CD4-positive, alpha-beta T cell treated with Interleukin-21 for 1 hour (primary cell): Measurements from ENCODE around the gene ZDHHC22.
A peak's percentile ranks its signal among the peaks of the same experiment; 100 is the strongest.

Experiments
- DNase-seq: peaks from one replicate; pipeline ENCODE4 v3.0.0-alpha.2; 2020

Gene ZDHHC22

DNA sequence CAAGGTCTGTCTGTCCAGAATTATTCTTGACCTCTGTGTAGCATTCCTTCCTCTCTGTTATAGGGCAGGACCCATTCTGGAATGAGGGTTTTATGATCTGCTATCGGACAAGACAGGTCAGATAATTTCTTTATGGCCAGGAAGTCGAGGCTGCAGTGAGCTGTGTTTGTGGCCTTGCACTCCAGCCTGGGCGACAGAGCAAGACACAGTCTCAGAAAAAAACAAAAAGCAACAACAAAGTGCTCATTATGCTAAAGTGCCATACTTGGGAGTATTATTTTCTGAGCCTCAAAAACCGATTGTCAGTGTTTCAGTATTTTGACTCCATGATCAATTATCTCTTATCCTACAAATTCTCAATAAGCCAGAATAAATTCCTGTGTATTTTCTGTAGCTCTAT, 39.4 kb downstream of the ZDHHC22 start:
- no peak for DNase-seq

DNA sequence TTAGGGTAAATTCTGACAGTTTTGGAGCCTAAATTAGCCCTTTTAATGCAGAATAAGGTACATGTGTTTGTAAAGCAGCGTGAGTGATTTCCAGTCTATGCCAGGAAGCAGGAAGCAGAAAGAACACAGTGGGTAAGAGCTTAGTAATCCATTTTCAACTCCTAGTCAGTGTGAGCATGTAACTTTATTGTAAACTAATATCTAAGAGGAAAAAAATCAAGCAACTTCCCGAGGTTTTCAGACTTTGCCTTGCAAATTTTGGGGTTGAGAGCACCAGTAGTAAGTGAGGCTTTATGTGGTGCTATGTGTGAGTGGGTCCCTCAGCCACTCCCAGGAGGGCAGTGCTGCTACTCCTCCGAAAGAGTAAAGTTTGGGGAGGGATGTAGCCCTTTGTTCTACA, 40.6 kb downstream of the ZDHHC22 start:
- no peak for DNase-seq

DNA sequence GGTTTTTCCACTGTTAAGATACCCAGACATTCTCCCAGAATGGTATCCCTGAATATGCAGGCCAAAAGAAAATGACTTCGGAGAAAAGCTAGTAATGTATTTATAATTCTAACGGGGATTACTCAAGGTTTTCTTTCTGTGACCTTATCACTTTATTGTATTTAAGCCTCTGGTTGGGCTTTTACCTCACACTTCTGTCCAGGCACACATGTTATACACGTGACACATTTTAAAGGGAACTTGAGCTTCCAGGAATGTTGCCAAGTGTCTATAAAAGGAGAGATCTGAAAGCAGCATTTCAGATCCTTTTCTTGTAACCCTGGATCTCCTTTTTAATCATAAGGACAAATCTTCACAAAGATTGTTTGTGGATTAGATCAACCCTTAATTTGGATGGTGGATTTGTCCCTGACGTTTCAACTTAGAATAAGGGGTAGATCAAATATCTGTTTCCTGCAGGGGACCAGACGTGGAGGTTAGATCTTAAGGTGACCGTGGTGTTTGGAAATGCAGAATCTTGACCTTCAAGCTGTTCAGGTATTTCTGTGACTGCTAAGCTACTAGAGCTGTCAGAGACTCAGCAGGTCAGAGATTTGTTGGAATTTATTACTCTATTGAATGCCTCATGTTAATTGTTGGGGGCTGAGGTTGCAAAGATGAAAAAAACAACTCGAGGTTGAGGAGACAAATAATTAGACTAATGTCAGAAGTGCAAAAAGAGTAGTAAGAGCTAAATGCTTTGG, 42.0 kb downstream of the ZDHHC22 start:
- no peak for DNase-seq

DNA sequence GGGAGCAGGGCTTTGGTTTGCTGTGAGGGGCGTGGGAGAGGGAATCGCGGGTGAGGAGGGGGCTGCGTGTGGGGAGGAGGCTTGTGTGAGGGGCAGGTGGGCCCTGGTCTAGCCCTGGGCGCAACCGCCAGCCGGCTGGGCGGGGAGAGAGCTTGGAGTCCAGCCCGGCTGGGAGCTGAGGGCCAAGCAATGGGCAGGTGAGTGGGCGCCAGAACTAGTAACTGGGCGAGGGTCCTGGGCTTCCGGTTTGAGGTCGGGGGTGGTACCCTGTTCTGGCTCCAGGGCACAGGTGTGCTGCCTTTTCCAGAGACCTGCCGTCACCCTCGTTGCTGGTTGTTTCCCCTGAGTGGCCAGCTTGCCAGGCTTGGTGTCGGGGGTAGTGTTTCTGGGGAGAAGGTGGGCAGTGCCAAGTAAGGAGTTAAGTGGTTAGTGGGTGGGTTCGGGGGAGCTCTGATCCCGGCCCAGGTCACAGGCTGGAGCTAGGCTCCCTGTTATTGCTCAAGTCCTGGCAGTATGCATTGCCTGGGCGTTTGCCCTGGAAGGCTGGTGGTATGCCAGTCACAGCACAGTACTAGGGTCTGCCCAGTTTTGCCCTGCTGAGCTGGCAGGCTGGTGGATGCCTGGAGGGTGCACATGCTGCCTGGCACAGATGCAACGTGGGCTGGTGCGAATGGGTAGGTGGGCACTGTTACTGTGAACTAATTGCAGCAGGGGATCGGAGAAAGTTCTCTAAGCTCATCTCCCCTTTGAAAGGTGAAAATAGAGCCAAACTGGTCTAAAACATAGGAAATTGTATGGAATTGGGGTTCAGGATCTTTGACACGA, 42.9 kb downstream of the ZDHHC22 start:
- peak; percentile 26 for DNase-seq

DNA sequence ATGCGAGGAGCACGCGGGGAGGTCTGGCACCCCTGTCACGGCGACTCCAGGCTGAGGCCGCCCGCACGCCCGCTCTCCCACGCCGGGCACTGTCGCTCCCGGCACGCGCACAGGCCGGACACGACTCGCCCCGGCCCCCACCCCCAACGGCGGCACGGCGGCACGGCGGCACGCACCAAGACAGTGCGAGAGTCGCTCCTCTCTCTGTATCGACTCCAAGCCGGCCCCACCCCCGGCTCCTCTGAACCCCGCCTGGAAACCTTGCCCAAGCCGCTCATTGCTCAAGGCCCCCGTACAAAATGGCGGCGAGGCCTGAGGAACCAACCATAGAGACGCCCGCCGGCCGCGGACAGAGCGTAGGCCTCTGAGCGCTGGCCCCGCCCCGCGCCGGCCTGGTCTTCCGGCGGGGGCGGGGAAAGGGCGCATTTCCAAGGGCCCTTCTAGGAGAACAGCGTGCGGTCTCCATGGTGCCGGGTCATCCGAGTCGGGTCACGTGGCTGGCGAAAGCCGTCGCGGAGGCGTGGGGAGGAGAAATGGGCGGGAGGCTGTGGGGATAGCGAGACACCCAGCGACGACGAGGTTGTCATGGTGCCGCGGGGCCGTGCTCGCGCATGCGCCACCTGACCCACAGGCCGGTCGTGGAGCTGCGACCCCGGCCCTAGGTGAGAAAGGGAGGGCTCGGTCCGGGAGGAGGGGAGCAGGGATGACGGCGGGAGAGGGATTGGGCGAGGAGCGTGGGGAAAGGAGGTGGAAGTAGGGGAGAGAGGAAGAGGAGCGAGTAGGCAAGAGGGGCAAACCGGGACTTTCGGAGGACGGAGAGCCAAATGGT, 43.7 kb downstream of the ZDHHC22 start, which contains the start of gene CIPC:
CIPC (plus strand) TSS at position 559 of the 829 bp plus-strand sequence. CDS start 7,451 bp downstream, outside the sequence.
- peak; percentile 99 for DNase-seq

DNA sequence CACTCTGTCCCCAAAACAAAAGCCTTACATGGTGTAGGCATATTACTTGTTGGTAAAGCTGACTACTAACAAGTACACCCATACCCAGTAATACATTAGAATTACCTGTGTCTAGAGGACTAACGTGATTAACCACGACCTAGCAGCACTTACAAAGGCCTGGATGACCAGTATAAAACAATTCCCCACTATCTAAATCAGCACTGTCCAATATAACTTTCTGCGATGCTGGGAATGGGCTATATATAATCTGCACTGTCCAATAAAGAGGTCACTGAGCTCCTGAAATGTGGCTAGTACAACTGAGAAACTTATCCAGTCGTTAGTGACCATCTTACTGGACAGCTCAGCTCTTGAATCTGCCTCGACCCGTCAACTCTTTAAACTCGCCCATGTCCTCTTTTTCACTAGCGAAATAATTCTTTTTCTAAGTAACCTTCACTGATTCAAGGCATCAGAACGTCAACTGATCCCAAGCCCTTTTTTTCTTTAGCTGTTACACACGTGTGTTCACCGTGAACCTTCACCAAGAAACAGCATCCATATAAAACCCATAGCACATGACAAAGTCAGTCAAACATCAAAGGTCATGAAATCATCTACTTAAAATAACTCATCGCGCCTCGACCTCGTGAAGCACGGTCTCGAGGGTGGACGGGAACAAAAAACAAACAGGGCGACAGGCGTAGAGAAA, 44.4 kb downstream of the ZDHHC22 start:
- DNase-seq: no peak

DNA sequence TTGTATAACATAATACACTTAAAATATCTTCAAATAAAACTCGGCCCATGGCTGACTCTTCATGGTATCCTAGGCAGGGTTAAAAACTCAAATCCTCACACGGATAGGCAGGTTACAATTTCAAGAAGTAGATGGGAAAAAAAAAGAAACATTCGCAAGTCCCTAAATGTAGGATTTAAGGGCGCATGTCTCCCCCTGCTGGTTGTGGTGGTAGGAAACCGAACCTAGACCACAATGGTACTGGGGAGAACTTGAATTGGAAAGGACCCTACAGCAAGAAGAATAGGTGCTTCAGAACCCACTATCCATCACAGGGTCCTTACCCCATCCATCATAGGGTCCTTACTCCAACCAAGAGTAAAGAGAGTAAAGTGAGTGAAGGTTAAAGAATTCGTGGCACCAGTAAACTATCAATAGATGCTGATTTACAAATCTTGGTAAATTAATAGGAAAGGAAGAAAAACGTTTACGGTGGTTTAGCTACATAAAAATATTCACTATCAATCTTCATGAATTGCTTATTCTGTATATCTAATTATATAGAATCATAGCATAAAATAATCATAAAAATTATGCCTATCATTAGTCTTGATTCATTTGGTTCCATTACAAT, 46.8 kb downstream of the ZDHHC22 start:
- peak; percentile 82 for DNase-seq

DNA sequence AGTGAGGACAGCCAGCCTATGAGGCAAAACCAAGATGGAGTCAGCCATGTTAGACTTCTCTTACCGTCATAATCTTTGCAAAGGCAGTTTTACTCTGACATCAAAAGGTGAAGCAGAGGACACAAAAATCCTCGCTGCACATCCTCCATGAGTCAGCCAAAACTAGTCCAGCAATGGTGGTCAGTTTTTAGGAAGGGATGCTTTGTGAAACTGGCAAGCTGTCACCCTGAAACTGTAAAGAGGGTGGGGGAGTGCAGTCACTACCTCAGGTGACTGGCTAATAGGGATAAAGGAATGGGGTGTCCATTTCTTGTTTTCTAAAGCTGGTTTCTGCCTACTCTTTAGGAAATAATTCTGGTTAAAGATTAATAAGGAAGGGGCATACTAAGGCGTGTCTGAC, 48.9 kb downstream of the ZDHHC22 start:
- DNase-seq: no peak

DNA sequence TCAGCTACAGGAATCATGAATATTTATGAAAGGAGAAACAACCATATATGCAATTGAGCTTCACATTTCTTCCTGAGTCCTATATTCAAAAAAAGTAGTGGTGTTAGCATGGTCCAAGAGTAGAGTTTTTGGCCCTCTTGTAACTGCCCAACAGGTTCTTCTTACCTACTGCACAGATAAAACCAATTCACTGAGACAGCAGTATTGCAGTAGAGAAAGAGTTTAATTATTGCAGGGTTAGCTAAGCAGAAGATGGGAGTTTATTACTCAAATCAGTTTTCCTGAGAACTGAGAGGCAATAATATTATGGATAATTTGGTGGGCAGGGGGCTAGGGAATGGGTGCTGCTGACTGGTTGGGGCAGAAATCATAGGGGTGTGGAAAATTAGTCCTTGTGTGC, 50.1 kb downstream of the ZDHHC22 start:
- no peak for DNase-seq

DNA sequence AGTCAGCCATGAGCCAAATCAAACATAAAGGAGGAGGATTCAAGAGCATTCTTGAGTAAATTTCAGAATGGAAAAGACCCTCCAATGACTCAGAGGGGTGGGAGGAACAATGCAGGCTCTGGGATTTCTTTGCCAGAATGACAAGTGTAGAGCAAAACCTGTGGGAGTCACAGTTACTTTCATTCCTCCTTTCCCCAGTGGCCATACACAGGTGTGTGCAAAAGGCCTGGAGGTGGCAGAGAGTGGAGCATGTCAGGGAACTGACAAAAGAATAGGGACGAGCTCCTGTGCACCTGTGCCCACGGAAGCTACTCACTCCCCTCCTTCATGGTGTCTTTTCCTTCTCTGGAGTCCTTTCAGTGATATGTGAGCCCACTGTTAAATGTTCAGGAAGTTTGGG, 52.9 kb downstream of the ZDHHC22 start:
- no peak for DNase-seq

DNA sequence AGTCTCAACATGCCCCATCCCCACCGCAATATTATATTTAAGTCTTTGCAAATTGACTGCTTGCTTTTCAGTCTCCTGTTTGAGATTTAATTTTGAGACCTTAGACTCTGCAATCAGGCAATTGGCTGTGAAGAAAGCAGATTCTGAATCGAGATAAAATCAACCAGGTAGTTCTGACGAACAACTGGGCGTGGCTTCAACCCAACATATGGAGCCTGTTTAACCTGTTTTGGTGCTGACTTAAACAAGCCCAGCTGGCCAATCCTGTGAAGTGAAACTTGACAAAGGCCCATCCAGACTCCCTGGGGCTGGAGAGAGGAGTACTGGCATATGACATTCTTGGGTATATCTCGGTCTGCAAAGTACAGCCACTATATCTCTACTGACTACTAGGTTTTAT, 53.4 kb downstream of the ZDHHC22 start:
- no peak for DNase-seq

DNA sequence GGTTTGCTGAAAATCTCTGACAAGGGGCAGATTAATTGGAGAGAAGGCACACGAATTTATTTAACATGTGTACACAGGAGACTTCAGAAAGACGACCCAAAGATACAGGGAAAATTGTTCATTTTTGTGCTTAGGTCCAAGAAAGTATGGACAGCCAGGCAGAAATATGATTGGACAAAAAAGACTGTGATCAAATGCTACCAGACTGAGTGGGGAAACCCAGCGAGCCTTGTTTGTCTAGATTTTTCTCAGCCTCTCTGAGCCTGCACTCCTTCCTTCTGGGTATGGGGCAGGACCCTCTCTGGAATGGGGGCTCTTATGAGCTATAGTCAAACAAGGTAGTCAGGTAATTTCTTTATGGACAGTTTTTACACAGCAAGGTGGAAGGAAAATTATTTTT, 54.0 kb downstream of the ZDHHC22 start:
- DNase-seq: no peak

DNA sequence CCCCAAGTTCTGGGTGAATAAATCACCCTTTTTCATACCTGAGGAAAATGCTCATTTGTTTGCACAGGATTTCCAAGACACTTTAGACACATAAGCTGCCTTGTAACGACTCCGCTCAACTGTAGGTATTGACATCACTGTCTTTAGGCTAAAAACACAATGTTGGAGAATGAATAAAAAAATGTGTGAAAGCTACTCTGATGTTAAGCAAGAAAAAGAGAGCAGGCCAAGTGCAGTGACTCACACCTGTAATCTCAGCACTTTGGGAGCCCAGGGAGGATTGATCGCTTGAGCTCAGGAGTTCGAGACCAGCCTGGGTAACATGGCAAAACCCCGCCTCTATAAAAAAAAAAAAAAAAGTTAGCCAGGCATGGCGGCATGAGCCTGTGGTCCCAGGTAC, 54.6 kb downstream of the ZDHHC22 start:
- no peak for DNase-seq

DNA sequence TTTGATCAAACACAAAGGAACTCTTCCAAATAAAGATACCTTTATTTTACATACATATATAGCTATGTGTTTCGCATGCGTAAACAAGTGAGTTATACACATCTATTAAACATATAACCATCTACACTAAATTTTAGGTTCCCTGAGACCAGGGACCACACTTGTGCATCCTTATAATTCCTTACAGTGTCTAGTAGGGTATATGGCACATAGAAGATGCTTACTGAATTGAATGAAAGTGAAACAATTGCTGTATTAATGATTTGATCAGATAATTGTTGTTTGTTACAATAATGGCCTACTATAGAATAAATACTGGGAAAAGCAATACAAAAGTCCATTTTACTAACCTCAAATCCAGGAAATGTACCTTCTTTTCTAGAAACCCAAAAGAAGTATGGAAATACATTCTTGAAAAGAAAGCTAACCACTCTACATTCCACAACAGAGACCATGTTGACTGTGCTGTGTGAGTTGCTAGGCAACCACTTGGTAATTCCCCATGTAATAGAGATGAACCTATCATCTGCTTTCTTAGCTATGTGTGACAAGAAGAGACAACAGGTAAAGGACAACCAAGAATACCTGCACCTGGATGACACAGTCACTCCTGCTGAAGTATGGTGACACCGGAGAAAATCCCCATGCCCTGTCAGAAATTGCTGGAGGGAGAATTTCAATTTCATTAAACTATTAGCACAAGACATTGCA, 55.4 kb downstream of the ZDHHC22 start:
- DNase-seq: peak; percentile 38

DNA sequence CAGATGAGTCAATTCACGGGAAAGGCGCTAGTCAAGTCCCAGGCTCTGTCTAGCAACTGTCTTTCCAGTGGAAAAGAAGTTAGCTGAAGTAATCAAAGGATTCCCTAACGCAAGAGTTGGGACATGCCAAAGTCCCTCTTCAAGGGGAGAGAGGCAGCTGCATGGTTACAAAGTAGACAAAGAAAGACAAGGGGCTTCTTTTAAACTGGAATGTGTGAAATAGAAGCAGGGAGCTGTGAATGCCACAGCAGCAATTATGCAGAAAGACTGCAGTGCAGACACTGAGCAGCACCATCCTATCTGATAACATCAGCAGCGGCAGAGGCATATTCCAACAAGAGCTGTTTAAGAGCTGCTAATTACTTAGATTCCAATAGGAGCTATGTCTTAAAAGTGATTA, 56.1 kb downstream of the ZDHHC22 start:
- no peak for DNase-seq

DNA sequence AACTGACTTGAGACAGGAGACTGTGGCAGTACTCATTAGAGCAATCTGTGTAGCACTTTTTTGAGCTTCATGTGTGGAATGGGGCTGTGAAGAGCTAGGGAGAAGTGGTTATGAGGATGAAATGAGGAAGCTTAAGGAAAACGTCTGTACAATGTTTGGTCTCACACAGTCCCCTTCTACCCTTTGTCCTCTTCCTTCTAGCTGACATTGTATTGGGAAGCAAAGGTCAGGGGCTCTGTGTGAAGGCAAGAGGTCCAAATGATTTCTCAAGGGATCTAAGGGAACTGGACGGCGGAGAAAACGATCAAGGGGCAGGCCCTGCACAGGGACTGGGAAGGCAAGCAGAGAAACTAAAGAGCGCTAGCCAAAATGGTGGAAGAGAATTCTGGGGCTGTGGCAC, 56.6 kb downstream of the ZDHHC22 start:
- DNase-seq: no peak

DNA sequence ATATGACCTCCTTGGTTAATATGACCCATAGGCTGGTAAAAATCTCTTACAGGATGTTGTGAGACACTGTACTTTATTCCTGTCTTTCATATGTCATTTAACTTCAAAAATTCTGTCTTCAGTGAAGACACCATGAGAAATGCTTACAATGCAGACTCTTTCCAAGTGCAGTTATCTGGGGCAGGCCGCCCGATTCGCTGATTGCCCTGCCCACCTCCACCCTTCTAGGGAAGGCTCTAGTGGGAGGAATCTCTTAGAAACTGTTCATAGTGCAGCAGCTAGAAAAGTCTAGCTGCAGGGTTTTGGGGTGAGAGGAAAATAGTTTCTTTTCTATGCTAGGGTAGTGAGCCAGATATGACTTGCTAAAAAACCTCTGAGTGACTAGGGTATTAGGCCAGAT, 58.5 kb downstream of the ZDHHC22 start:
- no peak for DNase-seq

DNA sequence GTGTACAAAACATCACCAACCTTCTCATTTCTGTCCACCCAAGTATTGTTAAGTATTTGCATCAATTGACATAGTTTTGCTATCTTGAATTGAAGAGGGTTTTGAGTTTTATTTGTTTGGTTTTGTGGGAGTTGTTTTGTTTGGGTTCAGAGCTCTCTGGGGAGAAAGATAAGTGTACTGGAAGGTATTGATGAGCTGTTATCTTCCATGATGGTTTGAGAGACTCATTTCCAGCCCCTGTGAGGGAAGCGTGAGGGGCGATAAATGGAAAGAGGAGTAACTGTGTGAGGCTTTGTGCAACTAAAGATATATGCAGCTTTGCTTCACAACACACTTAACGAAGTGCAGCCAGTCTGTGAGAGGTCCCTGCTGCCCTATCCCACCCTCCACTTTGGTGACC, 59.2 kb downstream of the ZDHHC22 start:
- DNase-seq: no peak
